ENCODE measurements around the gene GGNBP2.
"Not testable (repeated sequence)": the region's sequence is repeated elsewhere in the genome, so short reads cannot be mapped to it uniquely, and the experiment has no call there.

The GGNBP2 gene

DNA sequence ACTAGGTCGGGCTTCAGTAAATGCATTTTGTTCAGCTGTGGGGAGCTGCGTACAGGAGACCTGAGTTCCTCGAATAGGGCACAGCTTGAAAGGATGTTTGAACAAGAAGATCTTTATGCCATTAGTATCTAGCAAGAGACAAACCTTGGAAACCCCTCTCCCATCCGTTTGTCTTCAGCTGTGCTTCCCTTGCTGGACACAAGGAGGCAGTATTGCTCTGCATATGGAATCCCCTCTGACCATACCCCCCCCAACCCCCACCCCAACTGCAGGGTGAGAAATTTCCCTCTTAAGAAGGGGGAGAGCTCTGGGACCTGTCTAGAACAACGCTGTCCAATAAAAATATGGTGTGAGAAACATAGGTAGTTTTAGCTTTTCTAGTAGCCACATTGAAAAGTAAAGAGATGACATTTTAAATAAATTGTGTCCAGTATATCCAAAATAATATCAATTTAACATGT, 58.2 kb downstream of the GGNBP2 start:
- no peak for DNase-seq (ENCODE audit: low read depth)

DNA sequence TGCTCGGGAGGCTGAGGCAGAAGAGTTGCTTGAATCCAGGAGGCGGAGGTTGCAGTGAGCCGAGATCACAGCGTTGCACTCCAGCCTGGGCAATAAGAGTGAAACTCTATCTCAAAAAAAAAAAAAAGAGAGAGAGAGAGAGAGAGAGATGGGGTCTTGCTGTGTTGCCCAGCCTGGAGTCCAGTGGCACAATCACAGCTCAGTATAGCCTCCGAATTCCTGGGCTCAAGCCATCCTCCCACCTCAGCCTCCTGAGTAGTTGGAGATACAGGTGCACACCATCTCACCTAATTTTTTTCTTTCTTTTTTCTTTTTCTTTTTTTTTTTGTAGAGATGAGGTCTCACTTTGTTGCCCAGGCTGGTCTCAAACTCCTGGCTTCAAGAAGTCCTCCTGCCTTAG, 60.3 kb downstream of the GGNBP2 start:
- not testable (repeated sequence) for DNase-seq (ENCODE audit: low read depth)

DNA sequence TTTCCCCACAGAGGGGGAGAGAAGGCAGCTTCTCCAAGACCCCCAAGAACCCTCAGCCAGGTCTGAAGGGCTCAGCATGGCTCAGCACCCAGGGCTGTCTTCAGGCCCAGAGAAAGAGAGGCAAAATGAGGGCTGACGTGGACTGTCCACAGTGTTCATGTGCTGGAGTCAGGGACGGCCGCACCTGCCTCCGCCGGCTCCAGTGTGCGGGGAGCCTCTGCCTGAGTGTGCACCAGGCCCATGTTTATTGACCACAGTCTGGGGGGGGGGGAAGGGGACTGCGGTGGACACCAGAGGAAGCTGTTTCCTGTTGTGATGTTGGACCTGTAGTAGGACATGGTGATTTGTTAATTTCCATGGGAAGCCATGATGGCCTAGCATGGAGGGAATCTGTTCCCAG, 63.6 kb downstream of the GGNBP2 start:
- DNase-seq (ENCODE audit: low read depth), result no peak

DNA sequence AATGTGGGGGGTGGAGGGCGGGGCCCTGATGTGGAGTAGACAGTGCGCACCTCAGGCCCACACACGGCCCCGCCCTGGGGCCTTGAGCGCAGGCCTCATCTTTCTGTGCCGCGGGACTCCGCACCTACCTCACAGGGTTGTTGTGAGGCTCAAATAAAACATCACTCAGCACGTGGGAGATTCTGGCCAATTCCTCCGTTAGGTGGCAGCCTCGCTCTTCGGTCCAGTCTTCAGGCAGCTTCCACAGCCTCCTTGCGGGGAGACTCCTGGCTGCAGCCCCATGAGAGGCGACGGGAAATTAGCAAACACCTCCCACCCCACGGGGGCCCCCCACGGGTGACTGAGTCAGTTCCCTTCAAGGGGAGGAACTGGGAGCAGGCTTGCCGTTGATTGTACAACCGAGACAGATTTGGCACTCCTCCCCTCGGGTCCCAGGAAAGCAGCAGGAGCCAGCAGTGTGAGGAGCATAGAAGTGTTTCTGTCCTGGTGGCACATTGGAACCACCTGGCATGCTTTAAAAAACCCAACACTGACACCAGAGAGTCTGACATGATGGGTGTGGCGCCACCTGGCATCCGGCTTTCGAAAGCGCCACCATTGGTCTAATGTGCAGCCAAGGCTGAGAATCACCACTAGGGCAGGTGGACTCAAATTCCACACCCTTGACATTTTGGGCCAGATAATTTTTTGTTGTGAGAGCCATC, 64.2 kb downstream of the GGNBP2 start:
- DNase-seq (ENCODE audit: low read depth), result no peak

DNA sequence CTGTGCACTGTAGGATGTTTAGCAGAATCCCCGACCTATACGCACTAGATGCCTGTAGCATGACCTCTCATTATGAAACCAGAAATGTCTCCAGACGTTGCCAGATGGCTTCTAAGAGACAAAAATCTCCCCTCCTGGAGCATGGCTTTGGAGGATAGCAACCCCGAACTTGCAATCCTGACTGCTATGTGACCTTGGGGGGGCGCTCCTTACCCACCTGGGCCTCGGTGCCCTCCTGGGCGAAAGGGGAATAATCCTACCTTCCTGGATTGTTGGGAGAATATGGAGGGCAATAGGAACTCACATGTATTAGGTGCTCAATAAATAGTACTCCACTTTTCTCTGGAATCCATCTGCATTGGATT, 64.8 kb downstream of the GGNBP2 start:
- DNase-seq (ENCODE audit: low read depth), result no peak

DNA sequence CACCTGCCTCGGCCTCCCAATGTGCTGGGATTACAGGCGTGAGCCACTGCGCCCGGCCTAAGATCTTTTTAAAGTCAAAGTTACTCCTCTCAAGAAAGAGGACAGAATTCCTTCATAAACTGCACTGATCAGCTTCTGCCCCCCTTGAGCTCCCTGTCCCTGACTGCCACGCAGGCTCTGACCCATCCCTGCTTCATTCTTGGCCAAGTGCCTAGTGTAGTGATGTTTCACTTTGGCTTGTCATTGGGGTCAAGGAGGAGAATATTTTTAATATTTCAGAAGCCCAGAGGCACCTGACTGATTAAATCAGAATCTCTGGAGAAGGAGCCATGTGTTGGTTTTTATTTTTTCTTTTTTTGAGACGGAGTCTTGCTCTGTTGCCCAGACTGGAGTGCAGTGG, 65.8 kb downstream of the GGNBP2 start:
- no peak for DNase-seq (ENCODE audit: low read depth)

DNA sequence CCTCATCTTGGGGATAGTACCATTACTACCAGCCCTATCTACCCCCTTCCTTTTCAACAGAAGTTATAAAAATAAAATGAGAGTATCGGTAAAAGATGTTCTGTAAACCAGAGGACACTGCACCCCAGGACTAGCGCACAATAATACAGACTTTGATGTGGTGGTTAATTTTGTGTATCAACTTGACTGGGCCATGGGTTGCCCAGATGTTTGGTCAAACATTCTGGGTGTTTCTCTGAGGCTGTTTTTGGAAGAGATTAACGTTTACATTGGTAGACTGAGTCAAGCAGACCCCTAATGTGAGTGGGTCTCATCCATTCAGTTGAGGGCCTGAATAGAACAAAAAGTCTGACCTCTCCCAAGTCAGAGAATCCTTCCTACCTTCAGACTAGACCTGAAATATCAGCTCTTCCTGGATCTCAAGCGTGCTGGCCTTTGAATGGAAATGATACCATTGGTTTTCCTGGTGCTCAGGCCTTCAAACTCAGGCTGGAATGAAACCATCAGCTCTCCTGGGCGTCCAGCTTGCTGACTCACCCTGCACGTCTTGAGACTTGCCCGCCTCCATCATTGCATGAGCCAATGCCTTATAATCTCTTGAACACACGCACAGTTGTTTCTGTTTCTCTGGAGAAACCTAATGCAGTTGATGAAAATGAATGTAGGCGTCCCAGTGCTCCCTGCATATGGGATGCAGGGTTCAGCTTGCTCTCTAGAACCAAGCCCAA, 66.8 kb downstream of the GGNBP2 start:
- no peak for DNase-seq (ENCODE audit: low read depth)

DNA sequence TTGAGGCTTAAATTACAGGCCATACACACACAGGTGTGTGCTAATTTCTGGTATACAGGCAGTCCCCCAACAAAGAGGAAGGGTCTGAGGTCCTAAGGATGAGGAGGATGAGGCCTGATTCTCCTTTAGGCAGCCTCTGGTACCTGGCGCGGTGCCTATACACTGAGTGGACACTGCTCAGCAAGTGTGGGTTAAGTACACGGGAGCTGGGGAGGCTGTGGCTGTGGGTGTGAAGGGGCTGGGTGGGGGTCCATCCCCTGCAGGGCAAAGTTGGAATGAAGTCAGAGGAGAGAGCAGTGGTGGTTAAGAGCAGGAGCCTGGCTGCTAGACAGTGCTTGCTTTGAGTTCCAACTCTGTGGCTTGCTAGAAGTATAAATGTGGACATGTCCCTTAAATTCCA, 67.6 kb downstream of the GGNBP2 start:
- DNase-seq (ENCODE audit: low read depth), result no peak

DNA sequence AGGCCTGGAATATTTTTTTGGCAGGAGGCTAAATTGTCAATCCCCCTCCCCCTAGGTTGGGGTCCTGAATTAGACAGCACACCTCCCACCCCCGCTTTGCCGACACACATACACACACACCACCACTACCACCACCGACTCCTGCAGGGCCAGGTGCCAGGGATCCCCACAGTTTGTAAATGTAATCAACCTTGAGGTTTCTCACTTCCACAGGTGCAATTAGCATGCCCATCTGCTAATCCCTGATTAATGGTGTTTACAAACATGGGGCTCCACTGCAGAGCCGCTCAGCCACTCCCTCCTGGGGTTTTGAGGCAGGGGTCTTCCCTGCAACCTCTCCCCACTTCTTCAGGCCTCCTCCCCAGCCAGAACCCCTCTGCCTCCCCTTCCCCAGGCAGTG, 68.4 kb downstream of the GGNBP2 start:
- DNase-seq (ENCODE audit: low read depth), result no peak

DNA sequence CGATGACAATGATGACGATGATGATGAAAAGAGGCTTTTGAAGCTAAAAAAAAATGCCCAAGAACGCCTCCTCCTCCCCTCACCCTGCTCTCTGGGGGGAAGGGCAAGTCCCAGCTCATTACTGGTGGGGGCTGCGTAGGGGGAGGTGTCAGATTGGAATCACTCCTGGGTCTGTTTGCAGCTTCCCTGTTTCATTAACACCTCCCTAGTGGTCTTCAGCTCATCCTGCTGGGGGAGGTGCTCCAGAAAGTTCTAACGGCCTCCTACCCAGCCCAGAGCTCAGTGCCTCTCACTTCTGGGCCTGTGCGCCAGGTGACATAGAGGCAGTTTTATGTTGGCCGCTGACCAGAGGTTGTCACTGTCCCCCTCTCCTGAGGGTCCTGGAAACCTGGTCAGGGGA, 69.4 kb downstream of the GGNBP2 start:
- no peak for DNase-seq (ENCODE audit: low read depth)

DNA sequence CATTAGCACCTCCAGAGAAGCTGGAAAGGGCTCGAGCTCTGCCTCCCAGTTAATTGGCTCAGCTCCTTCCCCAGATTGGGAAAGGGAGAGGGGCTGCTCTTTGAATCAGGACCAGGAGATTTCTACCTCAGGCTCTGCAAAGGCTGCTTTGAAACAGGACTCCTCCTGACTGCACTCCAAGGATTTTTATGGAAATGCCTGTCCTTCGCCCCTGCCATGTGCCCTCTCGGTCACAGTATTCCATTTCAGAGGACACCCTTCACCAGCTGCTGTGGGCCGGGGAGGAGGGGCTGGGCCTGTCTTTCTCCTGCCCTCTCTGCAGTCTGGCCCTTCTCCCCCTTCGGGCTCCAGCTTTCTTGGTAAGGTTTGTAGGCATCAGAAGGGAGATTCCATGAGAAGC, 70.2 kb downstream of the GGNBP2 start:
- no peak for DNase-seq (ENCODE audit: low read depth)

DNA sequence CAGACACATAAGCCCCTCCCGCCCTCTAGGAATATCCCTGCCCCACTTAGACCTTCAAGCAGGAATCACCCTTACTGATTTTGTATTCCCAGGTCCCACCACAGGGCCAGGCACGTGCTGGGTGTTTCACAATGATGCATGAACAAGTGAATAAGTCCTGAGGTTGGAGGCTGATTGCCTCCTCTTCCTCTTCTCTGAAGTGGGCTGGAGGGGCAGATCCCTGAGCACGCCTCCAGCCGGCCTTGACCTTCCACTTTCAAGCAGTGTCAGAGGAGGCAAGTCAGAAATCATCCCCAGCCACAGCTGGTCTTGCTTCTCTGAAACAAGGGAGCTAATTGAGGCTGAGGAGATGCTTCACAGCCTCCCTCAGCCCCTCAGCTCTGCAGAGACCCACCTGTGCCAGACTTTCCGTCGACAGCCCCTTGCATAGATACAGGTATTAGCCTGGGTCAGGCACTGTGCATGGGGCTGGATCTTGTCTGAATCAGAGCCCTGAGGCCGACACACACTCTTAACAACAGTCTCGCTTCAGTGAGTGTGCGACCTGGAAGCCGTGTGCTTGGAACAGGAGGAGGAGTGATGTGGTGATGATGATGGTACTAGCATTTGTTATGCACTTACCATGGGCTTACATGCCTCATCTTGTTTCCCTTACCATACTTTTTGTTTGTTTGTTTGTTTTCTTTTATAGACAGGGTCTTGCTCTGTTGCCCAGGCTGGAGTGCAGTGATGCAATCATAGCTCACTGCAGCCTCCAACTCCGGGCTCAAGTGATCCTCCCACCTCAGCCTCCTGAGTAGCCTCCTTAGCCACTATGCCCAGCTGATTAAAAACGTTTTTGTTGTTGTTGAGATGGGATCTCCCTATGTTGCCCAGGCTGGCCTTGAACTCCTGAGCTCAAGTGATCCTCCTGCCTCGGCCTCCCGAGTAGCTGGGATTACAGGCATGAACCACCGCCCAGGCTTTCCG, 71.6 kb downstream of the GGNBP2 start:
- no peak for DNase-seq (ENCODE audit: low read depth)

DNA sequence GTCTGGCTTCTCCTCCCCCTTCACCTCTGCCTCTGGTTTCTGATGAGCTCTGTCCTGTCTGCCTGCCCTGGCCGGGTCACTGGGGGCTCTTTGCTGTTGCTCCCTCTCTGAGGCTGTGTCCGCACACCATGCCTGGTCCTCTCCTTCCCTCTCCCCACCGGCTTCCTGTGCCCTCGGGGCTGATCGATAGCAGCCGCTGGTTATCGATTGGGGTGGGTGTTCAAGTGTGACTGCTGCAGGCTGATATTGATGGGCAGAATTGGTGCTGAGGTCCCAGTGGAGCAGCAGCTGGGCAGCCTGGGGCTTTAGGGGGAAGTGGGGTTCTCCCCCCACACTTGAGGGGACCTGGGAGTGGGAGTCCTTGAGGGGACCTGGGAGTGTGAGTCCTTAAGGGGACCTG, 73.1 kb downstream of the GGNBP2 start:
- DNase-seq (ENCODE audit: low read depth), result no peak

DNA sequence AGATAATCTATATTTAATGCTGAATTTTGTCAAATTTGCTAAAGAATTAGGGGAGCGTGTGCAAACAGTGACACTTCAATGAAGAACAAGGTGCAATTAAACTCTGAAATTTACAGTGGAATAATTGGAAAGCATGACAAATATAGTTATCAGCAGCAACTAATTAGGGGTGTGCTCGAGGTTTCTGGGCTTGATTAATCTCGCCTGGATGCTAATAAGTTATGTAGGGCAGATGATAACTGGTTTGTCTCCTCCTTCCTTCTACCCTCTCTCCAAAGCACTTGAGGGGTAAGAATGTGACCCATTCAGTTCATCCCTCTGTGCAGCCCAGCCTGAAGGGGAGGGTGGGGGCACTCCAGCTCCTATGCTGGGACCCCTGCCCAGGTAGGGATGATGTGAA, 78.6 kb downstream of the GGNBP2 start:
- no peak for DNase-seq (ENCODE audit: low read depth)

DNA sequence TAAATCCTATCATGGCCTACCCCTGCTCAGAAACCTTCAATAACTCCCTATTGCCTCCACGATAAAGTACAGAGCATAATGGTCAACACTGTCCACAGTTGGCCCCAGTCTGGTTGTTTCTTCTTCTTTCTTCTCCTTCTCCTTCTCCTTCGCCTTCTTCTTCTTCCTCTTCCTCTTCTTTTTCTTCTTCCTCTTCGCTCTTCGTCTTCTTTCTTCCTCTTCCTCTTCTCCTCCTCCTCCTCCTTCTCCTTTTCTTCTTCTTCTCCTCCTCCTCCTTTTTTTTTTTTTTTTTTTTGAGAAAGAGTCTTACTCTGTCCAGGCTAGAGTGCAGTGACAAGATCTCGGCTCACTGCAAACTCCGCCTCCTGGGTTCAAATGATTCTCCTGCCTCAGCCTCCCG, 80.5 kb downstream of the GGNBP2 start:
- no peak for DNase-seq (ENCODE audit: low read depth)

DNA sequence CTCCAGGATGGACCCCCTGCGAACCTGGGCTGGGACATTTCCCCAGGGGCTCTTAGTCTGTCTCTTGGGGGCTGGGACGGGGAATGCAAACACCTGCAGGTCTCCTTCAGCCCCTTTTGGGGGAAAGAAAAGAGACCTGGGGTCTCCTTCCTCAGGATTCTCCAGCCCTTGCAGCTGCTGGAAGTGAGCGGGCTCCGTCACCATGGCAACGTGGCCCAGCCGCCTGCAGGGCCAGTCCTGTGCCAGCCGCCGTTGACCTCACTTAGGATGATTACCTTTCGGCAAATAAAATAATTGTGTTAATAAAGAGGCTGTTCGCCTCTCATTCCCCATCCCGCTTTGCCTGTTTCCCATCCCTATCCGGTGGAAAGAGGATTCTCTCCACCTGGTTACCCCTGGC, 82.4 kb downstream of the GGNBP2 start:
- no peak for DNase-seq (ENCODE audit: low read depth)

DNA sequence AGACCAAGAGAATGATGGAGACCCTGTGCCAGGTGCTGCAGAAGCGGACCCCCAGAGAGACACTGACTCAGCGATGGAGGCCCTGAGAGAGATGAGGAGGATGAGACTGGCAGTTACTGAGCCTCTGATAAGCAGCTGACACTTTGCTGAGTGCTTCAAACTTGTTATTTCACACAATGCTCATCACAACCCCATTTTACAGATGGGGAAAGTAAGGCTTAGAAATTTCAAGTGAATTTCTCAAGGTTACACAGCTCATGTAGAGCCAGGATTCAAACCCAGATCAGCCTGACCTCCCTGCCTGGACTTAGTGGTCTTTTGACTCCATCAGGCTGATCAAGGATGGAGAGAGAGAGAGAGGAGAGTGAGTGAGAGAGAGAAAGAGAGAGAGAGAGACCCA, 83.9 kb downstream of the GGNBP2 start:
- no peak for DNase-seq (ENCODE audit: low read depth)

DNA sequence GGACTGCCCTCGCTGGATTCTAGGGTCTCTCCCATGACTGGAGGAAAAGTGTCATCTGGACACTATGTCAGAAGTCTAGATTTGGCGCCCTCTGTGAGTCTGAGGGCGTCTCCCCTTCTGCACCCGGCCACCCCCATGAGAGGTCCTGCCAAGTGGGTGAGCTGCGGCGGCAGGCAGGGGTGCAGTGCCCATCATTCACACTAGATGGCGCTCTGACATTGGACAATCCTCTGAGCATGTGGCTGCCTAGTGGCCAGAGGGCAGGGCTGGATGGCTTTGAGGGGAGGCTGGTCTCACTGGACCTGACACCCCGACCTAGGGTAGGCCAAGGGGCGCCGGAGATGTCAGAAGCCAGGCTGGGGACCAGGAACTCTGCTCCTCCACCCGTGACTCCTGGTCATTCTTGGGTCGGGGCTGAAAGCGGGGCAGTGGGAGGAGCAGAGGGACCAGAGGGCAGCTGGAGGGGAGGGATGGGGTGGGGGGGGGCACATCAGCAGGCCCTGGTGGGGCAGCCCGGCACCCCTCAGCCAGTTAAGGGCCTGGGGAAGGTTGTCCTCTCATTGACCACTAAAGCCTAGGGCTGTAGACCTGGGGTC, 84.6 kb downstream of the GGNBP2 start:
- peak; percentile 14 for DNase-seq (ENCODE audit: low read depth)

DNA sequence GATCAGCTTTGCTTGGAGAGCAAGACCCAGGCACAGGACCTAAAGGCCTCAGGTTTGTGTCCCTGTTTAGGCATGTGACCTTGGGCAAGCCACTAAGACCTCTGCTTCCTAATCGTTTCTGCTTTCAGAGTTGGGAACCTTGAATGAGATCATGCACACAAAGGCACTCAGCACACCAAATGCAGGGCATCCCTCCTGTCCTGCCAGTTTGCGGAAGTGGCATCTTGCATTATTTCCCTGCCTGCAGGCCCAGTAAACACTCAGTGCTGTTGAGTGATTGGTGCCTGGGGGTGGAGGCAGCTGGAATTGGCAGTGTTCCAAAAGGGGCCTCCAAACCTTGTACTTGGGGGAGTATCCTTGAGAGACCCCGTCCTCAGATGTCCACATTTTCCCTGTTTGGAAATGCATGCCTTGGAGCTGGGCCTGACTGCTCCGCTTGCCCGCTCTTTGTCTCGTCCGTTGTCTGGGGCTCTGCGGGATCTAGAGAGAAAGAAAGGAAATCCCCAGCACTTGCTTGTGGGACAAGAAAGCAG, 85.3 kb downstream of the GGNBP2 start:
- DNase-seq (ENCODE audit: low read depth), result no peak

DNA sequence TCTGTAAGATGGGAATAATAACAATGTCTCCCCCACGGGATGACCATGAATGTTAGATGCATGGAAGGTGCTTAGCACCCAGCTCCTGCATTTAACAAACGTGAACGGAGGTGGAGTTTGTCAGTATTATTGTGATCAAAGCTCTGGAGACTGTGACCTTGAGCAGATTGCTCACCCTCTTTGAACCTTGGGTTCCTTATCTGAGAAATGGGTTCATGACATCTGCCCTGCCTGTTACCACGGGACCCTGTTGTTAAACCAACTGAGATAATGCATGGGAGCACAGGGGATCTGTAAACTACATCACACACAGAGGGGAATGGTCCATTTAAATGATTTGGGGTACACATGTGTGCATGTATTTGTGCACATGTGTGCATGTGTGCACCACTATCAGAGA, 86.3 kb downstream of the GGNBP2 start:
- no peak for DNase-seq (ENCODE audit: low read depth)

DNA sequence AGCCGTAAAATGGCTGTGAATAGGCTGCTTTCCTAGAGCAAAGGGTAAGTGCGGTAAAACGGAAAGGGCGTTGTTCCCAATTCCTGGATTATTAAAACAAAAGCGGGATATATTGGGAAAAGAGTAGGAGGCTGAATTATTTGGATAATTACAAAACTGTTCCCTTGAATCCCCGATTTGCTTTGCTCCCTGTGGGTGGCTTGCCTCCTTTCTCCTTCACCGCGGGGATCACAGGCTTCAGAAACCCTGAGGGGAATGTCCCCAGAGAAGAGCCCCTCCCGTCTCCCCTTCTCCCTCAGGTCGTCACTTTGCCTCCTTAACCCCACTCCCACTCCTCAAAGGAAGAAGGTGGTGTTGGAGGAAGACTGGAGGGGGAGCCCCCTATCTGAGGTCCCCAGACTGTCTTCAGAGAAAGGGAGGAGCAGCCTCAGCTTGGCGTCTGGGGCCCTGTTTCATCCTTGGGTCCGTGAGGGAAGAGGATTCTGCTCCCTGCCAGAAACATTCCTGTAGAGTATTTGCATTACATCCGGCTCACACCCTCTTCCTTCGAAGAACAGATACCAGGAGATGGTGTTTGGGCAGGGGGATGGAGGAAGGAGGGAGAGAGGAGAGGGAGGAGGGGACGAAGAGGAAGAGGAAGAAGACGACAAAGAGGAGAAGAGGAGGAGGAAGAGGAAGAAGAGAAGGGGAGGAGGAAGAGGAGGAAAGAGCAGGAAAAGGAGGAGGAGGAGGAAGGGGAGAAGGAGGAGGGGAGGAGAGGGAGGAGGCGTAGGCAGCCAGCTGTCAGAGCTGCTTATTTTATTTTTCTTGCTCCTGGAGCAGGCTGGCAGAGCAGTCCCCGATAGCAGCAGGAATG, 88.4 kb downstream of the GGNBP2 start:
- DNase-seq (ENCODE audit: low read depth), result no peak

All from HS-27A (cell line).